Neural progenitor cell (in vitro differentiated cells): ENCODE measurements around the gene COCH. TPM values are rescaled to one million over a fixed set of nuclear protein-coding genes. Genes with fewer than 3 reads are reported as not detected.
"Not testable (repeated sequence)": the region's sequence is repeated elsewhere in the genome, so short reads cannot be mapped to it uniquely, and the experiment has no call there.

Source experiments
- DNase-seq: peaks from one replicate; pipeline ENCODE4 v3.0.0-alpha.2; 2016; ENCODE audit warnings: low spot score
- H2AFZ ChIP-seq: fragments of 200-600 bp; sonication (generic); replicated peaks from 2 replicates; pipeline ENCODE4 v1.6.1; 2016; ENCODE audit warnings: antibody characterized with exemption
- H3F3A ChIP-seq: fragments of 200-600 bp; sonication (generic); 2 replicates; pipeline ENCODE4 v1.6.1; 2016; ENCODE audit warnings: antibody characterized with exemption, low read depth
- H3K27ac ChIP-seq: fragments of 200-600 bp; sonication (generic); 2 replicates; pipeline ENCODE4 v1.5.1; 2016; ENCODE audit warnings: mild to moderate bottlenecking
- H3K27me3 ChIP-seq: fragments of 200-600 bp; sonication (generic); 2 replicates; pipeline ENCODE4 v1.6.1; 2016; ENCODE audit warnings: mild to moderate bottlenecking, moderate library complexity
- H3K36me3 ChIP-seq: fragments of 200-600 bp; sonication (generic); 2 replicates; pipeline ENCODE4 v1.5.1; 2016
- H3K4me1 ChIP-seq: fragments of 200-600 bp; sonication (generic); 2 replicates; pipeline ENCODE4 v1.6.1; 2016; ENCODE audit warnings: mixed run types
- H3K4me2 ChIP-seq: fragments of 200-600 bp; sonication (generic); 2 replicates; pipeline ENCODE4 v1.6.1; 2016
- H3K4me3 ChIP-seq: fragments of 200-600 bp; sonication (generic); 2 replicates; pipeline ENCODE4 v1.5.1; 2016
- H3K79me2 ChIP-seq: fragments of 200-600 bp; sonication (generic); 2 replicates; pipeline ENCODE4 v1.6.1; 2016; ENCODE audit warnings: low read depth
- H3K9ac ChIP-seq: fragments of 200-600 bp; sonication (generic); 2 replicates; pipeline ENCODE4 v1.6.1; 2016
- H3K9me3 ChIP-seq: fragments of 200-600 bp; sonication (generic); 2 replicates; pipeline ENCODE4 v1.5.1; 2016; ENCODE audit warnings: low read depth
- H4K20me1 ChIP-seq: fragments of 200-600 bp; sonication (generic); 2 replicates; pipeline ENCODE4 v1.6.1; 2016; ENCODE audit warnings: low read depth
- H3K27ac Mint-ChIP-seq: 3 replicates; pipeline ENCODE4 v1.8.0; 2021; ENCODE audit warnings: mixed read lengths
- H3K27me3 Mint-ChIP-seq: 2 replicates; pipeline ENCODE4 v1.8.0; 2022; ENCODE audit warnings: low read depth, mild to moderate bottlenecking, inconsistent platforms, moderate library complexity, mixed read lengths; ENCODE audit not compliant: insufficient read depth
- H3K36me3 Mint-ChIP-seq: 3 replicates; pipeline ENCODE4 v1.8.0; 2021; ENCODE audit warnings: mixed read lengths
- H3K4me1 Mint-ChIP-seq: 3 replicates; pipeline ENCODE4 v1.8.0; 2021; ENCODE audit warnings: mixed read lengths
- H3K4me3 Mint-ChIP-seq: 3 replicates; pipeline ENCODE4 v1.8.0; 2021; ENCODE audit warnings: mild to moderate bottlenecking, moderate library complexity, mixed read lengths
- H3K9me3 Mint-ChIP-seq: 3 replicates; pipeline ENCODE4 v1.8.0; 2020; ENCODE audit warnings: mixed read lengths
- EZH2 ChIP-seq: fragments of 200-600 bp; sonication (generic); IDR thresholded peaks from 2 replicates; pipeline ENCODE4 v1.6.1; 2017; ENCODE audit warnings: antibody characterized with exemption, mild to moderate bottlenecking, moderate library complexity
- EZH2phosphoT487 ChIP-seq: fragments of 200-600 bp; sonication (generic); IDR thresholded peaks from 2 replicates; pipeline ENCODE4 v1.6.1; 2017; ENCODE audit warnings: antibody characterized with exemption
- total RNA-seq: library from RNA; depleted of rRNA; stranded (reverse); fragments of >200 nt; gene quantifications from 2 replicates; pipeline ENCODE4 v1.2.3, GENCODE V29; 2015; ENCODE audit warnings: low replicate concordance
- TF ChIP-seq, protein P1 (sequence below): fragments of 200-600 bp; sonication (generic); IDR thresholded peaks from 2 replicates; pipeline ENCODE4 v1.5.1; 2017; ENCODE audit warnings: antibody characterized with exemption, mild to moderate bottlenecking

The COCH gene
- total RNA-seq, 1 donor from 2014 or later: 31.1 TPM

DNA sequence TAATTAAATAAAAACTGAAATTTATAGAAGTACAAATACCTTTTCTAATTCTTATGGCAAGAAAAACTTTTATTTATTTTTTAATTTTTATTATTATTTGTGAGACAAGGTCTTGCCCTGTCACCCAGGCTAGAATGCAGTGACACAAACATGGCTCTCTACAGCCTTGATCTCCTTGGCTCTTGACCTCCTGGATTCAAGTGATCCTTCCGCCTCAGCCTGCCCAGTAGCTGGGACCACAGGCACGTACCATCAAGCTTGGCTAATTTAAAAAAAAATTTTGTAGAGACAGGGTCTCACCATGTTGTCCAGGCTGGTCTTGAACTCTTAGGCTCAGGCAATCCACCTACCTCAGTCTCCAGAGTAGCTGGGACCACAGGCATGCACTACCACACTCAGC lies 47.4 kb downstream of the COCH start:
- no peak overlapping the region for H3K4me3 Mint-ChIP-seq
- no peak for DNase-seq

DNA sequence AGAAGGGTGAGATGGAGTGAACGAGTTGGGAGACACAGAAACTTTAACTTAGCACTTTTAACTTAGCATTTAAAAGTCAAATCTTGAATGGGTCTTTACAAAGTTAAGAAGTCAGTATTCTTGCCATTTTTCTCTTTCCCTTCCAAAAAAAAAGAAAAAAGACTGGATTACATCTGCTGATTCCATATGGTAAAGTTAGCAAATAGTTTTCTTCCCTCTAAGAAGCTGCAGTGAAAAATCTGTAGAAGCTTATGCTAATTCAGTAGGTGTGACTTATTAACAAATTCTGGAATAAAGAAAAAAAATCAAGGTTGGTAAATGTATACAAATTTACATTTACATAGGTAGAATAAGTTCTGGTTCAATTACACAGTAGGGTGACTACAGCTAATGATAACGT lies 50.9 kb downstream of the COCH start:
- Histone ChIP-seq H3K79me2 (peaks cover 6% of the 10 kb centered on the region), H3K9ac (no peak overlapping the region), H4K20me1 (peaks cover 4% of the 10 kb centered on the region), H3F3A (peaks cover 12% of the 10 kb centered on the region), H3K27me3 (no peaks in the 10 kb centered on the region), H3K9me3 (no peaks in the 10 kb centered on the region), H2AFZ (no peak overlapping the region), H3K4me1 (no peaks in the 10 kb centered on the region), H3K36me3 (no peaks in the 10 kb centered on the region), H3K4me2 (no peak overlapping the region), H3K4me3 (no peak overlapping the region), H3K27ac (no peak overlapping the region)
- H3K36me3 Mint-ChIP-seq: peaks cover 7% of the 10 kb centered on the region
- no peaks in the 10 kb centered on the region for H3K9me3 Mint-ChIP-seq
- TF ChIP-seq EZH2phosphoT487 (no peak), EZH2 (no peak)
- TF ChIP-seq, protein P1, sequence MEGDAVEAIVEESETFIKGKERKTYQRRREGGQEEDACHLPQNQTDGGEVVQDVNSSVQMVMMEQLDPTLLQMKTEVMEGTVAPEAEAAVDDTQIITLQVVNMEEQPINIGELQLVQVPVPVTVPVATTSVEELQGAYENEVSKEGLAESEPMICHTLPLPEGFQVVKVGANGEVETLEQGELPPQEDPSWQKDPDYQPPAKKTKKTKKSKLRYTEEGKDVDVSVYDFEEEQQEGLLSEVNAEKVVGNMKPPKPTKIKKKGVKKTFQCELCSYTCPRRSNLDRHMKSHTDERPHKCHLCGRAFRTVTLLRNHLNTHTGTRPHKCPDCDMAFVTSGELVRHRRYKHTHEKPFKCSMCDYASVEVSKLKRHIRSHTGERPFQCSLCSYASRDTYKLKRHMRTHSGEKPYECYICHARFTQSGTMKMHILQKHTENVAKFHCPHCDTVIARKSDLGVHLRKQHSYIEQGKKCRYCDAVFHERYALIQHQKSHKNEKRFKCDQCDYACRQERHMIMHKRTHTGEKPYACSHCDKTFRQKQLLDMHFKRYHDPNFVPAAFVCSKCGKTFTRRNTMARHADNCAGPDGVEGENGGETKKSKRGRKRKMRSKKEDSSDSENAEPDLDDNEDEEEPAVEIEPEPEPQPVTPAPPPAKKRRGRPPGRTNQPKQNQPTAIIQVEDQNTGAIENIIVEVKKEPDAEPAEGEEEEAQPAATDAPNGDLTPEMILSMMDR: no peak
- DNase-seq: no peak
- H3K27me3 Mint-ChIP-seq: no peaks in the 10 kb centered on the region
- H3K4me1 Mint-ChIP-seq: peaks cover 6% of the 10 kb centered on the region
- no peak overlapping the region for H3K27ac Mint-ChIP-seq
- H3K4me3 Mint-ChIP-seq: no peak overlapping the region

More for the DNA sequence above, 47.4 kb downstream of the COCH start:
- no peaks in the 10 kb centered on the region for H3K9me3 Mint-ChIP-seq
- Histone ChIP-seq H3K27me3 (no peaks in the 10 kb centered on the region), H3K79me2 (peaks cover 5% of the 10 kb centered on the region), H3K36me3 (peaks cover 6% of the 10 kb centered on the region), H3K4me3 (no peak overlapping the region), H2AFZ (no peak overlapping the region), H3K4me1 (no peaks in the 10 kb centered on the region), H3K4me2 (no peak overlapping the region), H3K27ac (no peak overlapping the region), H3K9me3 (no peaks in the 10 kb centered on the region), H3K9ac (no peak overlapping the region), H3F3A (peaks cover 18% of the 10 kb centered on the region), H4K20me1 (no peaks in the 10 kb centered on the region)
- no peaks in the 10 kb centered on the region for H3K27me3 Mint-ChIP-seq
- peaks cover 17% of the 10 kb centered on the region for H3K36me3 Mint-ChIP-seq
- TF ChIP-seq, protein P1: no peak
- no peak for TF ChIP-seq EZH2phosphoT487
- TF ChIP-seq EZH2: no peak
- no peaks in the 10 kb centered on the region for H3K4me1 Mint-ChIP-seq
- no peak overlapping the region for H3K27ac Mint-ChIP-seq

DNA sequence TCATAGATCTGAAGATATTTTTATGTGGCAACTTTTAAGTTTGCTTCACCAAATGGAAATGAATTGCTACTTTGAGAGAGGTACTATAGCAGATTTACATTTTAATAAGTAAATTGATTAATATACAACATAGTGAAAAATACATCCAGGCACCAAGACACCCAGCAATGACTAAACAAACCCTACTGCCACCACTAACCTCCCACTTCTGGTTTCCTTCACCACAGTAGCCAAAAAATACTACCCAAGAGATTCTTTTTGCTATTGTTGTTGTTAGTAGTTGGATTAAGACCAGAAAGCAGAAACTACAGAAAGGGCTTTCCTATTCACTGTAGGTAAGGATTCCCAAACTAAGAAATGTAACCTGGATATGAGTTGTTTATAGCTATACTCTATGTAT lies 54.1 kb downstream of the COCH start:
- H3K27ac ChIP-seq: peak overlapping the region; percentile 21
- H4K20me1 ChIP-seq: peaks cover 4% of the 10 kb centered on the region
- Mint-ChIP-seq H3K27me3 (peaks cover 3% of the 10 kb centered on the region), H3K9me3 (no peaks in the 10 kb centered on the region), H3K36me3 (peaks cover under 1% of the 10 kb centered on the region), H3K27ac (no peak overlapping the region), H3K4me3 (no peak overlapping the region), H3K4me1 (peaks cover 6% of the 10 kb centered on the region)
- H3K27me3 ChIP-seq: no peaks in the 10 kb centered on the region
- peaks cover 19% of the 10 kb centered on the region for H3K79me2 ChIP-seq
- H3K36me3 ChIP-seq: no peaks in the 10 kb centered on the region
- TF ChIP-seq, protein P1: no peak
- no peak for TF ChIP-seq EZH2
- TF ChIP-seq EZH2phosphoT487: no peak
- no peak overlapping the region for H2AFZ ChIP-seq
- H3K9ac ChIP-seq: no peak overlapping the region
- H3K4me3 ChIP-seq: no peak overlapping the region
- H3K4me1 ChIP-seq: no peaks in the 10 kb centered on the region
- H3F3A ChIP-seq: peaks cover 6% of the 10 kb centered on the region
- DNase-seq: no peak
- no peaks in the 10 kb centered on the region for H3K9me3 ChIP-seq
- H3K4me2 ChIP-seq: no peak overlapping the region

DNA sequence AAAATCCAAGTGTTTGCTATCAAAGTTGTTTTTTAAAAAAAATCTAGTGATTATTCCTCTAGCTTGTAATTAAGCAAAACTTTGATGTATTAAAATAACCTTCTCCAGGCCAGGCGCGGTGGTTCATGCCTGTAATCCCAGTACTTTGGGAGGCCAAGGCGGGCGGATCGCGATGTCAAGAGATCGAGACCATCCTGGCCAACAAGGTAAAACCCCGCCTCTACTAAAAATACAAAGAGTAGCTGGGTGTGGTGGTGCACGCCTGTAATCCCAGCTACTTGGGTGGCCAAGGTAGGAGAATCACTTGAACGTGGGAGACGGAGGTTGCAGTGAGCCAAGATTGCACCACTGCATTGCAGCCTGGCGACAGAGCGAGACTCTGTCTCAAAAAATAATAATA lies 59.6 kb downstream of the COCH start:
- H3K9me3 ChIP-seq, H3K4me3 Mint-ChIP-seq, H2AFZ ChIP-seq, H3K4me3 ChIP-seq, H3K4me1 ChIP-seq, H3K4me2 ChIP-seq, H3K27ac ChIP-seq, H3K9me3 Mint-ChIP-seq, H3K9ac ChIP-seq, H3K27ac Mint-ChIP-seq, H3K27me3 ChIP-seq, H3K27me3 Mint-ChIP-seq, H3K4me1 Mint-ChIP-seq, H4K20me1 ChIP-seq, H3F3A ChIP-seq, DNase-seq: not testable (repeated sequence)
- peaks cover 15% of the 10 kb centered on the region for H3K36me3 Mint-ChIP-seq
- Histone ChIP-seq H3K36me3 (peaks cover 13% of the 10 kb centered on the region), H3K79me2 (peaks cover 14% of the 10 kb centered on the region)
